Measurements from ENCODE around the gene LGR4. TPM values are rescaled to one million over a fixed set of nuclear protein-coding genes. Genes with fewer than 3 reads are reported as not detected.

The LGR4 gene
- total RNA-seq, 1 donor from 2014 or later: 51.5 TPM

DNA sequence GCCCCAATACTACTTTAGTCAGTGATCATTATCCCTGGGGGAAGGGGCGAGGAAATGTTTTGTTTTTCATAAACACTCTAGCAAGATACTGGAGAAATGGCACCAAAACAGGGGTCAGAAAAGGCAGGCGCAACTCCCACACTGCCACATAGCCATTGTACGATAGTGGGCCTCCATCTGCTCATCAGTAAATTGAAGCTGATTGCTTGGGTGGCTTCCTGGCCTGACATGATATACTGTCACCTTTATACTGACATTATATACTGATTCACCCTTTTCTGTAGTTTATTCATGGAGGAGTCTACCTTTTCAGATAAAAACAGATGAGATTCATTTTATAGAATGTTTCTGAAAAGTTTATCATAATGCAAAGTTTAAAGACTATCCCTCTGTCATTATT, 57.9 kb downstream of the LGR4 start:
- no peak for DNase-seq (ENCODE audit: low read depth, low spot score)
- no peak overlapping the region for H3K4me3 Mint-ChIP-seq
- H3K36me3 Mint-ChIP-seq (ENCODE audit: low read depth): no peaks in the 10 kb centered on the region
- H3K4me1 Mint-ChIP-seq: peaks cover 11% of the 10 kb centered on the region
- no peaks in the 10 kb centered on the region for H3K27me3 Mint-ChIP-seq (ENCODE audit: low read depth)
- TF ChIP-seq, protein P1, sequence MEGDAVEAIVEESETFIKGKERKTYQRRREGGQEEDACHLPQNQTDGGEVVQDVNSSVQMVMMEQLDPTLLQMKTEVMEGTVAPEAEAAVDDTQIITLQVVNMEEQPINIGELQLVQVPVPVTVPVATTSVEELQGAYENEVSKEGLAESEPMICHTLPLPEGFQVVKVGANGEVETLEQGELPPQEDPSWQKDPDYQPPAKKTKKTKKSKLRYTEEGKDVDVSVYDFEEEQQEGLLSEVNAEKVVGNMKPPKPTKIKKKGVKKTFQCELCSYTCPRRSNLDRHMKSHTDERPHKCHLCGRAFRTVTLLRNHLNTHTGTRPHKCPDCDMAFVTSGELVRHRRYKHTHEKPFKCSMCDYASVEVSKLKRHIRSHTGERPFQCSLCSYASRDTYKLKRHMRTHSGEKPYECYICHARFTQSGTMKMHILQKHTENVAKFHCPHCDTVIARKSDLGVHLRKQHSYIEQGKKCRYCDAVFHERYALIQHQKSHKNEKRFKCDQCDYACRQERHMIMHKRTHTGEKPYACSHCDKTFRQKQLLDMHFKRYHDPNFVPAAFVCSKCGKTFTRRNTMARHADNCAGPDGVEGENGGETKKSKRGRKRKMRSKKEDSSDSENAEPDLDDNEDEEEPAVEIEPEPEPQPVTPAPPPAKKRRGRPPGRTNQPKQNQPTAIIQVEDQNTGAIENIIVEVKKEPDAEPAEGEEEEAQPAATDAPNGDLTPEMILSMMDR (conservative IDR thresholded peaks at IDR 0.05): no peak
- no peak overlapping the region for H3K27ac Mint-ChIP-seq (ENCODE audit: unreplicated experiment)
- H3K9me3 Mint-ChIP-seq: peaks cover 1% of the 10 kb centered on the region

DNA sequence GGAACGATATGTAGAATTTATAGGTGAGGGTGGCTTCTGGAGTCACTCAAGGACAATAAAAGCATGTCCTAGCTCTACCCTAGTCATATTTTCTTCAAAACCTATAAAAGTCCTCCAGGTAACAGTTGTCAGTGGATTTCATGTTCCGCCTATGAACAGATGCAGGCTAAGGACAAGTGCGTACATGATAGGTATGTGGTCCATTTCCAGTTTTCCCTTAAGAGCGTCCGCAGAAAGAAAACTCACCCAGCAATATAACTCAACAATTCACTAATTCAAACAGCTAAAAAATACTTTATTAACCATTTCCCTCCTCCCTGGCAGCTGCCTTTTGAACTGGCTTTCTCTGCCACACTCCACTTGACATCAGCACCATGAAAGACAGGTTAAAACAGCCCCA, 59.4 kb downstream of the LGR4 start:
- H3K36me3 Mint-ChIP-seq (ENCODE audit: low read depth): no peaks in the 10 kb centered on the region
- H3K27me3 Mint-ChIP-seq (ENCODE audit: low read depth): no peaks in the 10 kb centered on the region
- peaks cover 11% of the 10 kb centered on the region for H3K4me1 Mint-ChIP-seq
- no peak for DNase-seq (ENCODE audit: low read depth, low spot score)
- no peaks in the 10 kb centered on the region for H3K9me3 Mint-ChIP-seq
- H3K4me3 Mint-ChIP-seq: no peak overlapping the region
- no peak overlapping the region for H3K27ac Mint-ChIP-seq (ENCODE audit: unreplicated experiment)
- TF ChIP-seq, protein P1 (conservative IDR thresholded peaks at IDR 0.05): no peak

DNA sequence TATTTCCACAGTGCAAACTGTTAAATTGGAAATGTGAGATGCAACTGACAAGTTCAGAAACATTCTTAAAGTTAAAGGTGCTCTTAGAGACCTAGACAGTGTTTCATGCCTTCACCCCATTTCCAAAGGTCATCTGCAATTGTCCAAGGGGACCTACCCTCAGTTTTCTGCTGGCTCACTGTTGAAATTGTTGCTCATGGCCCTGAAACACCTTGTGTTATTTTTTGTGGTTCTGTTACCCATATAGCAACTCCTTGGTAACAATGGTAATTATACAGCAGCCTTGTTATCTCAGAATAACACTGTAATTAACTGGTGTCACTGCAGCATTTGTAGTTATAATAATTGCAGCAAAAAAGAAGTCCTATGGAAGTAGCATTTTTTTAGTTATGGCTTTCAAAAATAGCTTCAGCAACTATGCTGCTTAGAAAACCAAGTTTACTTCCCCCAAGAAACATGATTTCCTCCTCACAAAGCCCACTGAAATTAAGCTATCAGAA, 60.3 kb downstream of the LGR4 start:
- Mint-ChIP-seq H3K4me3 (no peak overlapping the region), H3K27ac (ENCODE audit: unreplicated experiment) (no peak overlapping the region), H3K9me3 (no peaks in the 10 kb centered on the region), H3K36me3 (ENCODE audit: low read depth) (no peaks in the 10 kb centered on the region), H3K27me3 (ENCODE audit: low read depth) (no peaks in the 10 kb centered on the region), H3K4me1 (peaks cover 11% of the 10 kb centered on the region)
- no peak for DNase-seq (ENCODE audit: low read depth, low spot score)
- TF ChIP-seq, protein P1 (conservative IDR thresholded peaks at IDR 0.05): no peak

DNA sequence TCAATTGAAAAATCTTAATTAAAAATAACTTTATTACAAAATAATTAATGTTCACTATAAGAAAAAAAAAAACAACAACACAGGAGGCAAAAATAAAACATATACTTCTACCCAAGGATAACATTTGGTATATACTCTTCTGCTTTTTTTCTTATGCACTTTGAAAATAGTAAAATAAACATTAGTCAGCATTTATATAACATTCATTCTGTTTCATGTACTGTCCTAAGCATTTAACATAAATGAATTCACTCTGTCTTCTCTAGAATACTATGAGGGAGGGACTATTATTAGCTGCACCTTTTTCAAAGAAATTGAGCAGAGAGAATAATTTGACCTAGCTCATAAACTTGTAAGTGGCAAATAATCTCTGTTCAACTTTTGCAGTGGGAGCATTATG, 61.3 kb downstream of the LGR4 start:
- Mint-ChIP-seq H3K36me3 (ENCODE audit: low read depth) (no peaks in the 10 kb centered on the region), H3K4me1 (peaks cover 18% of the 10 kb centered on the region), H3K27me3 (ENCODE audit: low read depth) (no peaks in the 10 kb centered on the region), H3K4me3 (no peak overlapping the region), H3K9me3 (no peaks in the 10 kb centered on the region), H3K27ac (ENCODE audit: unreplicated experiment) (no peak overlapping the region)
- TF ChIP-seq, protein P1 (conservative IDR thresholded peaks at IDR 0.05): no peak
- DNase-seq (ENCODE audit: low read depth, low spot score): no peak

DNA sequence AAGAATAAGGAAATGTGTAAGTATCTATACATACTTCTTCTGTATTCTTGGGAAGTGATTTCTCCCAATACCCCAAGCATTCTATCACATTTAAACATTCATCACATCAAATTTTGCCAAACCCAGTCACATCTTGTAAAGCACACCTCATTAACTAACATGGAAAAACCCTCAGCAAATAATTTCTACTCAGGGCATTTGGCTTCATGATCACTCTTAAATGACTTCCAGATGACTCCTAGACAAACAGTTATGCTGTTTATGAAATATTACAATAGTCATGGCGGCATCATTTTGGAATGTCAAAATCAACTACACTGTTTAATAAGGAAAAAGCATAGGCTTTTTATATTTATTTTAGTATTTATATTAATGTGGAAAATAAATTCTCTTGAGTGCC, 62.3 kb downstream of the LGR4 start:
- Mint-ChIP-seq H3K4me1 (peaks cover 13% of the 10 kb centered on the region), H3K27ac (ENCODE audit: unreplicated experiment) (no peak overlapping the region), H3K9me3 (no peaks in the 10 kb centered on the region), H3K4me3 (no peak overlapping the region), H3K27me3 (ENCODE audit: low read depth) (no peaks in the 10 kb centered on the region), H3K36me3 (ENCODE audit: low read depth) (no peaks in the 10 kb centered on the region)
- no peak for DNase-seq (ENCODE audit: low read depth, low spot score)
- TF ChIP-seq, protein P1 (conservative IDR thresholded peaks at IDR 0.05): no peak

DNA sequence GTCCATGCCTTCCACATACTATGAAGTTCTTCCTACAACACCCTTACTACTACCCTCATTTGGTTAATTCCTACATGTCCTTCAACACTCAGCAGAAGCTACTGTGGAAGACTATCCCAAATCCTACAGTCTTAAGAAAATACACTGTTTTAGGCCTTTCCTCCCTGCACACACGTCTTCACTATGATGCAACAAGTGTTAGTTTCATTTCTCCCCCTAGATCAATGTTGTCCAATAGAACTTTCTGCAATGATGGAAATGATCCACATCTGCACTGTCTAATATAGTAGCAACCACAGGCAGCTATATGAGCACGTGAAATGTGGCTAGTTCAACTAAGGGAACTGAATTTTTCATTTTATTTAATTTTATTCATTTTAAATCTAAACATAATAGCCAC, 62.8 kb downstream of the LGR4 start:
- peaks cover 8% of the 10 kb centered on the region for H3K4me1 Mint-ChIP-seq

More for the DNA sequence above, 62.8 kb downstream of the LGR4 start:
- Mint-ChIP-seq H3K4me3 (no peak overlapping the region), H3K36me3 (ENCODE audit: low read depth) (no peaks in the 10 kb centered on the region), H3K9me3 (no peaks in the 10 kb centered on the region), H3K27ac (ENCODE audit: unreplicated experiment) (no peak overlapping the region), H3K27me3 (ENCODE audit: low read depth) (no peaks in the 10 kb centered on the region)
- no peak for DNase-seq (ENCODE audit: low read depth, low spot score)
- TF ChIP-seq, protein P1 (conservative IDR thresholded peaks at IDR 0.05): no peak
